HG03196 (cell line): ENCODE results near the gene CLBA1.

ENCODE experiments used
- ATAC-seq: cut with Tn5 transposase; IDR thresholded peaks from one replicate; pipeline ENCODE4 v1.9.1; 2021; ENCODE audit not compliant: unreplicated experiment

The CLBA1 gene

GRCh38 chr14:105043641-105044040 lies 58.1 kb downstream of the CLBA1 start:
- ATAC-seq, result no peak
